Measurements from ENCODE around the gene MRPL32. TPM values are rescaled to one million over a fixed set of nuclear protein-coding genes. Genes with fewer than 3 reads are reported as not detected.

The MRPL32 gene
- total and polyA plus RNA-seq, 2 of the 13 experiments (the other 11 are each of a cell fraction or from before 2014, with no cell fraction given): 39.0 to 81.2 TPM

GRCh38 chr7:42976371-42976770, 44.2 kb downstream of the MRPL32 start:
- no peaks in the 10 kb centered on the region for H3K36me3 ChIP-seq (replicated peaks in 1 of 2; ENCODE audit: control insufficient read depth in 1 of 2, insufficient read depth in 2 of 2, low read length in 2 of 2)
- H3K4me2 ChIP-seq (ENCODE audit: low read depth, low read length): no peak overlapping the region
- ATAC-seq (no peak), FAIRE-seq (no peak), DNase-seq (ENCODE audit: low spot score) (no peak)
- H3K27ac ChIP-seq (ENCODE audit: extremely low read length, insufficient read depth, low read length): no peak overlapping the region
- H2AFZ ChIP-seq (ENCODE audit: low read length): no peak overlapping the region
- H4K20me1 ChIP-seq (ENCODE audit: insufficient read depth, low read length): no peaks in the 10 kb centered on the region
- intact Hi-C loops (cut with micrococcal nuclease; ENCODE audit: unreplicated experiment): no loop called here
- H3K9me3 ChIP-seq (ENCODE audit: low read length): no peaks in the 10 kb centered on the region
- BruUV-seq (replicated peaks): no TSS peak
- no peak for TF ChIP-seq MATR3 (CRISPR knock-in tag; IDR thresholded peaks at IDR 0.05)
- in situ Hi-C loops (cut with HindIII; ENCODE audit: extremely low pct_ligation_motif_present, low pct_unique_long_range_greater_than_20kb): no loop called here
- no peak overlapping the region; the same call in 1 of the 2 replicates for H3K9ac ChIP-seq (ENCODE audit: insufficient read depth, low read depth, low read length)
- 42% methylated on average over 3 of the region's 3 CpGs for WGBS (ENCODE audit: low lambda C conversion rate)
- POLR2A ChIA-PET: no interaction called here
- CTCF ChIA-PET (ENCODE audit: low intra/inter-chr PET ratio, low total read pairs): no interaction called here
- no peak overlapping the region for H3K4me3 ChIP-seq (replicated peaks in 1 of 3; ENCODE audit: insufficient read depth in 1 of 3, low read depth in 2 of 3, low read length in 3 of 3)
- H3K4me1 ChIP-seq (ENCODE audit: insufficient read depth, low read length): no peaks in the 10 kb centered on the region
- H3K27me3 ChIP-seq (ENCODE audit: control insufficient read depth in 1 of 2, insufficient read depth in 2 of 2, low read length in 2 of 2): no peaks in the 10 kb centered on the region
- no peaks in the 10 kb centered on the region for H3K79me2 ChIP-seq (ENCODE audit: insufficient read depth, low read length)

DNA sequence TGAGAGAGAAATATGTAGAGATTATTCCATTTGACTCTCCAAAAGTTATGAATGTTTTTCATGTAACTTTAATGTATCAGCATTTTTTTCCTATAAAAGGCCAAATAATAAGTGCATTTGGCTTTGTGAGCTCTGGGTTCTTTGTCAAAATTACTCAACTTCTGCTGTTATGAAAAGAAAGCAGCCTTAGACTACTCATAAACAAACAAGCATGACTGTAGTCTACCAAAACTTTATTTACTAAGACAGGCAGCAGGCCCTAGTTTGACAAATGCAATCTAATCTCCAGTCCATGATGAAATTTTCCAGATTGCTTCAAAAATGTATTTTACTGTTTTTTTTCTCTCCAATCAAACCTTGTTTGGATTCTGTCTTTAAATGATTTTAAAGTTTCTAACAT, 46.3 kb downstream of the MRPL32 start:
- in situ Hi-C loops (cut with HindIII; ENCODE audit: extremely low pct_ligation_motif_present, low pct_unique_long_range_greater_than_20kb) (no loop called here), intact Hi-C loops (cut with micrococcal nuclease; ENCODE audit: unreplicated experiment) (no loop called here)
- Histone ChIP-seq H3K4me3 (replicated peaks in 1 of 3; ENCODE audit: insufficient read depth in 1 of 3, low read depth in 2 of 3, low read length in 3 of 3) (no peak overlapping the region), H3K4me1 (ENCODE audit: insufficient read depth, low read length) (peaks cover 20% of the 10 kb centered on the region), H3K36me3 (replicated peaks in 1 of 2; ENCODE audit: control insufficient read depth in 1 of 2, insufficient read depth in 2 of 2, low read length in 2 of 2) (no peaks in the 10 kb centered on the region), H4K20me1 (ENCODE audit: insufficient read depth, low read length) (no peaks in the 10 kb centered on the region), H3K79me2 (ENCODE audit: insufficient read depth, low read length) (no peaks in the 10 kb centered on the region), H2AFZ (ENCODE audit: low read length) (no peak overlapping the region), H3K9ac (ENCODE audit: insufficient read depth, low read depth, low read length) (no peak overlapping the region), H3K27me3 (ENCODE audit: control insufficient read depth in 1 of 2, insufficient read depth in 2 of 2, low read length in 2 of 2) (no peaks in the 10 kb centered on the region), H3K27ac (ENCODE audit: extremely low read length, insufficient read depth, low read length) (no peak overlapping the region), H3K4me2 (ENCODE audit: low read depth, low read length) (no peak overlapping the region), H3K9me3 (ENCODE audit: low read length) (no peaks in the 10 kb centered on the region)
- TF ChIP-seq RBM22 (optimal IDR thresholded peaks at IDR 0.05; ENCODE audit: low read length): no peak
- no peak for TF ChIP-seq ZGPAT (CRISPR knock-in tag; IDR thresholded peaks at IDR 0.05)
- TF ChIP-seq TCF7L2 (IDR thresholded peaks at IDR 0.05; ENCODE audit: low read depth, low read length): no peak
- TF ChIP-seq, protein P1, sequence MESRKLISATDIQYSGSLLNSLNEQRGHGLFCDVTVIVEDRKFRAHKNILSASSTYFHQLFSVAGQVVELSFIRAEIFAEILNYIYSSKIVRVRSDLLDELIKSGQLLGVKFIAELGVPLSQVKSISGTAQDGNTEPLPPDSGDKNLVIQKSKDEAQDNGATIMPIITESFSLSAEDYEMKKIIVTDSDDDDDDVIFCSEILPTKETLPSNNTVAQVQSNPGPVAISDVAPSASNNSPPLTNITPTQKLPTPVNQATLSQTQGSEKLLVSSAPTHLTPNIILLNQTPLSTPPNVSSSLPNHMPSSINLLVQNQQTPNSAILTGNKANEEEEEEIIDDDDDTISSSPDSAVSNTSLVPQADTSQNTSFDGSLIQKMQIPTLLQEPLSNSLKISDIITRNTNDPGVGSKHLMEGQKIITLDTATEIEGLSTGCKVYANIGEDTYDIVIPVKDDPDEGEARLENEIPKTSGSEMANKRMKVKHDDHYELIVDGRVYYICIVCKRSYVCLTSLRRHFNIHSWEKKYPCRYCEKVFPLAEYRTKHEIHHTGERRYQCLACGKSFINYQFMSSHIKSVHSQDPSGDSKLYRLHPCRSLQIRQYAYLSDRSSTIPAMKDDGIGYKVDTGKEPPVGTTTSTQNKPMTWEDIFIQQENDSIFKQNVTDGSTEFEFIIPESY (CRISPR knock-in tag; IDR thresholded peaks at IDR 0.05): no peak
- TF ChIP-seq ZNF274 (CRISPR knock-in tag; IDR thresholded peaks at IDR 0.05): no peak
- TF ChIP-seq ZNF576 (CRISPR knock-in tag; IDR thresholded peaks at IDR 0.05): no peak
- no peak for TF ChIP-seq CBX2 (IDR thresholded peaks at IDR 0.05; ENCODE audit: low read depth, low read length)
- no peak for TF ChIP-seq CBX2 (CRISPR knock-in tag; IDR thresholded peaks at IDR 0.05; ENCODE audit: low read depth)
- TF ChIP-seq ZNF121 (CRISPR knock-in tag; IDR thresholded peaks at IDR 0.05): no peak
- no peak for TF ChIP-seq ZNF670 (CRISPR knock-in tag; IDR thresholded peaks at IDR 0.05; ENCODE audit: borderline replicate concordance)
- no peak for TF ChIP-seq EHMT2 (IDR thresholded peaks at IDR 0.05; ENCODE audit: borderline replicate concordance, low read depth, low read length)
- TF ChIP-seq ZEB1 (IDR thresholded peaks at IDR 0.05; ENCODE audit: insufficient replicate concordance, low read depth): no peak
- no peak for TF ChIP-seq POLR2G (IDR thresholded peaks at IDR 0.05; ENCODE audit: low read depth, low read length)
- TF ChIP-seq KMT2B (CRISPR knock-in tag; IDR thresholded peaks at IDR 0.05): no peak
- no peak for TF ChIP-seq ZNF513 (CRISPR knock-in tag; conservative IDR thresholded peaks at IDR 0.05)
- ATAC-seq: no peak
- ChIA-PET POLR2A (no interaction called here), CTCF (ENCODE audit: low intra/inter-chr PET ratio, low total read pairs) (no interaction called here)
- no peak for DNase-seq (ENCODE audit: low spot score)
- BruUV-seq (replicated peaks): no TSS peak
- no peak for FAIRE-seq
